ENCODE measurements around the gene TYMP.

TYMP gene

DNA sequence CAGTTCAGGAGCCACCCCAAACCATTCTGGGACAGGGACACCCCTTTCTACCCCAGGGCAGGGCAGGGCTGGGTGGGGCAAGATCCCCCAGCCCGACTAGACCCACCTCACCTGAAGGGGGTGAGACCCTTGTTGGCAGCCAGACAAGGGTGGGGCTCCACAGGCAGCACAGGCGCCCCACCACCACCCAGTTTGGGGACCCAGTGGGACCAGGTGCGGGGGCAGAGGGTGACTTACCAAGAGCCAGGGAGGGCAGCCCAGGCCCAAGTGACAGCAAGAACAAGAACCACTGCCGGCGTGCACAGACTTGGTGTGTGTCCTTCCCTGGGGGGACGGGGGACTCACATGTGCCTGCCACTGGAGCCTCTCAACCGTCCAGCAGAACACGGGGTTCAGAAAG, 46.3 kb downstream of the TYMP start:
- DNase-seq (no peak), ATAC-seq (no peak)

DNA sequence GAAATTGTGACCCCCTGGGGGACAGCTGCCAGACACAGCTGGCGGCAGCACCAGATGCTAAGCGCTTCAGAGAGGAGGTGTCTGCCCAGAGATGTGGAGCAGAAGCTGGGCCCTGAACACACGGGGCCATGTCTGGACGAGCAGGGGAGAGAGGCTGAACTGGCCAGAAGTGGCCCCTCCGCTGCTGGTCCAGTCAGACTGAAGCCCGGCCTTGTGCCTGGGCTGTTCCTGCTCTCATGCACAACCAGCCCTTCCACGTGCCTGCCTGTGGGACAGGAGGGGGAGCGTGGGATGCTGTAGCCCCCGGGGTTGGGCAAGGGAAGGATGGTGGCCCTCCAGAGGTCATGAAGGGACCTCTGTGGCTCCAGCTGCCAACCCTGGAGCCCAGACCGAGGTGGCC, 46.7 kb downstream of the TYMP start:
- no peak for DNase-seq
- ATAC-seq: no peak

DNA sequence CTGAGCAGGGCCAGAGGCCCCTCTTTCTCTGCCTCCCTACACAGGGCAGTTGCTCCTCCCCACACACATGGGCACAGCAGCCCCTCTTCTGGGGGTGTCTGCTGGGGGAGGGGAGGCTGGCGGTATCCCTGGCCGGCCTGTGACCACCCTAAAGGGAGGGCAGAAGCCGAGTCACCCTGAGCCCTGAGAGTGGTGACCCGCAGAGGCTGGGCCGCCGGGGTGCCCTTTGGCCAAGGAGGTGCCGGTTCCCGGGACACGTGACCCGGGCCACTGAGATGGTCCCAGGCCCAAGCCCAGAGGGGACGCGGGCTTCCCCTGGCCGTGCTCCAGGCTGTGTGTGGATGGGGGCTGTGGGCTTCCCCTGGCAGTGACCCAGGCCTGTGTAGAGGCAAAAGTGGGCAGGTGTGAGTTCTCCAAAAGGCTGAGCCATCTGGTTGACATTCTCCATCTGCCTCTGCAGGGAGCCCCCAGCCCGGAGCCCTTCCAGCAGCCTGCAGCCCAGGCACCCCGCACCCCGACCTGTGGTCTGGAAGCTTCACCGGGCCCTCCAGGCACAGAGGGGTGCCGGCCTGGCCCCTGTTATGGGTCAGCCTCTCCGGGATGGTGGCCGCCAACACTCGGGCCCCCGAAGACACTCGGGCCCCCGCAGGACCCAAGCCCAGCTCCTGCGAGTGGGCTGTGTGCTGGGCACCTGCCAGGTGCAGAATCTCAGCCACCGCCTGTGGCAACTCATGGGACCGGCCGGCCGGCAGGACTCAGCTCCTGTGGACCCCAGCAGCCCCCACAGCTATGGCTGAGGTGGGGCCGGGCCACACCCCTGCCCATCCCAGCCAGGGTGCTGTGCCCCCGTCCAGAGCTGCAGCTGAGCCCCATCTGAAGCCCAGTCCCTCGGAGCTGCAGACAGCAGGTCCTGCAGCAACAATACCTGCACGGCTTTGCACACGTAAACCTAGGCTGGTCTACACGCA, 47.4 kb downstream of the TYMP start:
- no peak for ATAC-seq
- DNase-seq: no peak

DNA sequence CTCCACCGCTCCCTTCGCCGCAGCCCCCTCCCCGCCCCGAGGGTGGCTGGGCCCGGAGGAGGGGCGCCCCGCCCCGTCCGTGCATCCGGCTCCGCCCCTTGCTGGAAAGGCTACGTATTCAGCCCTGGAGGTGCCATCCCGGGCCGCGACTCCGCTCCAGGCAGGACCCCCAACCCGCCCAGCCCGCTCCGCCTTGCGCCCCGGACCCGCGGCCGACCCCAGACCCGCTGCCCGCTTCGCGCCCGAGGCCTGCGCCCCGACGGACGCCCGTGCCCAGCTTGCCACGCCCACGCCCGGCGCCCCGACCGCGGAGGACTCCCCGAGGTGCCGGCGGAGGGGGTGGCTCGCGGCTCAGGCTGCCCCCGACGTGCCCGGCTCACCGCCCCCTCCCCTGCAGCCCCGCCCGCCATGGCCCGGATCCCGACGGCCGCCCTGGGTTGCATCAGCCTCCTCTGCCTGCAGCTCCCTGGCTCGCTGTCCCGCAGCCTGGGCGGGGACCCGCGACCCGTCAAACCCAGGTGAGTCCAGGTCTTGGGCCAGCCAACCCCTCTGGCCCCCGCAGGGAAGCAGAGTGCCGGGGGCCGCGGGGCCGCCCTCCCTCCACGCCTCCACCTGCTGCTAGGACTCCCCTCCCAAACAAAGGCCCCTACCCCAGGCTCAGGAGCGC, 48.2 kb downstream of the TYMP start, which contains the start of gene ADM2:
Gene ADM2, plus strand, starts transcription at position 104 of the 667 bp plus-strand sequence. Its CDS starts 305 bp downstream, at position 409.
- DNase-seq (peak; percentile 78), ATAC-seq (peak; percentile 62)

DNA sequence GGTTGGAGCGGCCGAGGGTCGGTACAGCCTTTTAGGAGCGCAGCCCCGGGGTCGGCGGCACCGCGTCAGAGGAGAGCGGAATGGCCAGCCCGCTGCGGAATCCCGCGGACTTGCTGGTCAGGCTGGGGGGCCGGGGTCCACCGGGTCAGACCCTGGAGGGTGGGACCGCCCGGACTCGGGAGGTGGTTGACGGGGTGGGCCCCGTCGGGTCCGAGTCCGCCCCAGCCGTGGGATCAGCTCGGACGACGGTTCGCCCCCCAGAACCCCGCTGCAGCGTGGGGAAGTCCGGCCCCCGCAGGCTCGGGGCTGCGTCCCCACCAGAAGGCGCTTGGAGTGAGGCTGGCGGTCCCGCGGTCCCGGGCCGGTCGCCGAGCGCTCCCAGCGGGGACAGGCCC, 48.8 kb downstream of the TYMP start:
- DNase-seq (no peak), ATAC-seq (no peak)

DNA sequence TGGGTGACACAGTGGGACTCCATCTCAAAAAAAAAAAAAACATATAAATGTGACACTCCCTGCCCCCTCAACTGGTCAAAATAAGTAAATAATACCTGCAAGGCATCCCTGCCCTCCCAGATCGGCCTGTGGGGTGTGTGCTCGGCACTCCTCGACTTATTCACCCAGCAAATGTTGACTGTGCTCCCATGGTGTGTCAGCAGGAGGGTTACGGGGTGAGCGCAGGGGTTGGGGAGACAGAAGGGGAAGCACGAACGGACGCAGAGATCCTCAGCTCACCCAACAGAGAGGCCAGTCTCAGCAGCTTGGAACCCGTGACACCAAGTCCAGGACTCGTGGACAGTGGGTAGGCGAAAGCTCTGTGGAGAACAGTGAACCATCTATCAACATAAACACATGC, 50.1 kb downstream of the TYMP start:
- DNase-seq (no peak), ATAC-seq (no peak)

DNA sequence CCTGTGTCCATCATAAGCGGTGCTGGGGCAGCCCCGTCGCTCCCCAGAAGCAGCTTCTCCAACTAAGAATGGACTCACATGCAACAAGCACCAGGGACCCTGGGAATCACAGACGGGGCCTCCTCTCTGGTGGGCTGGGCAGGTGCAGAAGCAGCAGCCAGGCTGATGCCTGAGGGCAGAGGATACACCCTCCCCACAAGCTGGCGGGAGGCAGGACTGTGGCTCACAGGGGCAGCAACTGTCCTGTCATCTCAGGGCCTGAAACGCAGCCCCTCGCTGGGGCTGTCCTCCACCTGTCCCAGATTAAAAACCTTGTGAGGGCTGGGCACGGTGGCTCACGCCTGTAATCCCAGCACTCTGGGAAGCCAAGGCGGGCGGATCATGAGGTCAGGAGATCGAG, 51.9 kb downstream of the TYMP start:
- ATAC-seq (no peak), DNase-seq (no peak)

DNA sequence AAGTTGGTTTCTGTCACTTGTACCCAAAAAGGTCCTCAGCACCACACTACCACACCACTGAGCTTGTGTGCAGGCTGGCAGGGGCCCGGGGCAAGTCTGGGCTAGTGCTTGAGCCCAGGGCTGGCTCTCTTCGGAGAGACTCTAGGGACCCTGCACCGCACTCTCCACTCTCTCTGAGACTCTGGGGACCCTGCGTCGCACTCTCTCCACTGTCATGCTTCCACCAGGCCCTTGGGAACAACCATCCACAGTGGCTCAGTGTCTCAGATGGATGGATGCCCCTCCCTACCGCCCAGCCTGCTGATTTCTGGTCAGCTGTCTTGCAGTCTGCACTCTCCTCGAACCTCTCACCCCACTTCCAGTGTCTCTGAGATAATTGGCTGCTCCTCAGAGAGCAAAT, 52.9 kb downstream of the TYMP start:
- ATAC-seq: no peak
- no peak for DNase-seq

Measured in stimulated activated naive CD8-positive, alpha-beta T cell treated with anti-CD3 and anti-CD28 coated beads, Interleukin-15, Interleukin-2, amounts not matched to agents 100 U/mL and 50 U/mL, for 24 hours (primary cell).